H9 (cell line): ENCODE results near the gene ZNF783. TPM values are rescaled to one million over a fixed set of nuclear protein-coding genes. Genes with fewer than 3 reads are reported as not detected.

ENCODE experiments used
- DNase-seq: peaks from one replicate; pipeline ENCODE4 v3.0.0-alpha.2; 2017
- H2AFZ ChIP-seq: one replicate; pipeline ENCODE4 v1.6.1; 2013; ENCODE audit warnings: mild to moderate bottlenecking, low read length, control low read depth, moderate library complexity
- H2AK5ac ChIP-seq: 2 replicates; pipeline ENCODE4 v1.6.1; 2013; ENCODE audit warnings: low read length, control low read depth, mixed read lengths; ENCODE audit not compliant: insufficient read length
- H2BK120ac ChIP-seq: one replicate; pipeline ENCODE4 v1.6.1; 2013; ENCODE audit warnings: low read depth, mild to moderate bottlenecking, low read length, control low read depth, inconsistent platforms; ENCODE audit not compliant: poor library complexity, severe bottlenecking
- H2BK12ac ChIP-seq: 2 replicates; pipeline ENCODE4 v1.6.1; 2013; ENCODE audit warnings: low read length, control low read depth, mixed read lengths, low read depth; ENCODE audit not compliant: insufficient read length
- H2BK15ac ChIP-seq: 2 replicates; pipeline ENCODE4 v1.6.1; 2013; ENCODE audit warnings: low read depth, low read length, control low read depth
- H2BK20ac ChIP-seq: one replicate; pipeline ENCODE4 v1.6.1; 2013; ENCODE audit warnings: low read depth, mild to moderate bottlenecking, low read length, control low read depth, inconsistent platforms; ENCODE audit not compliant: poor library complexity, severe bottlenecking
- H2BK5ac ChIP-seq: 2 replicates; pipeline ENCODE4 v1.6.1; 2013; ENCODE audit warnings: low read length, control low read depth, mixed read lengths; ENCODE audit not compliant: insufficient read length
- H3K14ac ChIP-seq: 2 replicates; pipeline ENCODE4 v1.6.1; 2013; ENCODE audit warnings: low read length, control low read depth; ENCODE audit not compliant: insufficient read depth
- H3K18ac ChIP-seq: 2 replicates; pipeline ENCODE4 v1.6.1; 2013; ENCODE audit warnings: low read depth, mild to moderate bottlenecking, mixed read lengths, low read length, control low read depth; ENCODE audit not compliant: insufficient read length
- H3K23ac ChIP-seq: 2 replicates; pipeline ENCODE4 v1.6.1; 2013; ENCODE audit warnings: low read length, control low read depth, mixed read lengths, low read depth; ENCODE audit not compliant: insufficient read length
- H3K23me2 ChIP-seq: 2 replicates; pipeline ENCODE4 v1.6.1; 2013; ENCODE audit warnings: low read depth, mild to moderate bottlenecking, mixed read lengths, low read length, control low read depth; ENCODE audit not compliant: insufficient read length, poor library complexity, severe bottlenecking
- H3K27ac ChIP-seq: 2 replicates; pipeline ENCODE4 v1.5.1; 2013; ENCODE audit warnings: low read length, control low read depth, mixed read lengths, low read depth; ENCODE audit not compliant: insufficient read length
- H3K27me3 ChIP-seq: 2 replicates; pipeline ENCODE4 v1.6.1; 2013; ENCODE audit warnings: low read length, control low read depth, inconsistent platforms; ENCODE audit not compliant: insufficient read depth
- H3K4ac ChIP-seq: 2 replicates; pipeline ENCODE4 v1.6.1; 2013; ENCODE audit warnings: low read depth, mild to moderate bottlenecking, control low read depth, inconsistent platforms, low read length, moderate library complexity
- H3K4me1 ChIP-seq: 2 replicates; pipeline ENCODE4 v1.6.1; 2013; ENCODE audit warnings: low read length, control low read depth, inconsistent platforms; ENCODE audit not compliant: insufficient read depth
- H3K4me2 ChIP-seq: 2 replicates; pipeline ENCODE4 v1.6.1; 2013; ENCODE audit warnings: low read length, control low read depth, mixed read lengths; ENCODE audit not compliant: insufficient read length, insufficient read depth
- H3K56ac ChIP-seq: 2 replicates; pipeline ENCODE4 v1.6.1; 2013; ENCODE audit warnings: low read depth, mild to moderate bottlenecking, mixed read lengths, low read length, control low read depth; ENCODE audit not compliant: insufficient read length
- H3K79me1 ChIP-seq: 2 replicates; pipeline ENCODE4 v1.6.1; 2013; ENCODE audit warnings: low read depth, mild to moderate bottlenecking, moderate library complexity, low read length, control low read depth, inconsistent platforms; ENCODE audit not compliant: insufficient read depth, poor library complexity, severe bottlenecking
- H3K79me2 ChIP-seq: 2 replicates; pipeline ENCODE4 v1.6.1; 2013; ENCODE audit warnings: low read length, control low read depth, inconsistent platforms; ENCODE audit not compliant: insufficient read depth
- H3K9ac ChIP-seq: 2 replicates; pipeline ENCODE4 v1.6.1; 2013; ENCODE audit warnings: low read length, control low read depth, mixed read lengths; ENCODE audit not compliant: insufficient read length; ENCODE audit errors: extremely low read depth
- H3K9me3 ChIP-seq: one replicate; pipeline ENCODE4 v1.6.1; 2013; ENCODE audit warnings: low read depth, low read length, inconsistent platforms; ENCODE audit not compliant: control insufficient read depth
- H3T11ph ChIP-seq: one replicate; pipeline ENCODE4 v1.6.1; 2013; ENCODE audit warnings: mild to moderate bottlenecking, low read length, control low read depth, inconsistent platforms
- H4K20me1 ChIP-seq: one replicate; pipeline ENCODE4 v1.6.1; 2013; ENCODE audit not compliant: control insufficient read depth, insufficient read length, insufficient read depth
- H4K5ac ChIP-seq: 2 replicates; pipeline ENCODE4 v1.6.1; 2013; ENCODE audit warnings: low read depth, mild to moderate bottlenecking, mixed read lengths, low read length, control low read depth; ENCODE audit not compliant: insufficient read length
- H4K8ac ChIP-seq: replicated peaks from 2 replicates; pipeline ENCODE4 v1.6.1; 2013; ENCODE audit warnings: low read length, control low read depth, mixed read lengths, low read depth; ENCODE audit not compliant: insufficient read length
- H4K91ac ChIP-seq: 2 replicates; pipeline ENCODE4 v1.6.1; 2013; ENCODE audit warnings: low read depth, mild to moderate bottlenecking, moderate library complexity, mixed read lengths, low read length, control low read depth; ENCODE audit not compliant: insufficient read length
- H3K27ac Mint-ChIP-seq, 3 experiments: 2 replicates in 2 of 3; 3 replicates in 1 of 3; pipeline ENCODE4 v1.8.0; 2020 to 2021; ENCODE audit warnings: mixed read lengths in 3 of 3, mild to moderate bottlenecking in 1 of 3, moderate library complexity in 1 of 3
- H3K27me3 Mint-ChIP-seq: 2 replicates; pipeline ENCODE4 v1.8.0; 2021; ENCODE audit warnings: low read depth, mild to moderate bottlenecking, moderate library complexity, mixed read lengths
- H3K36me3 Mint-ChIP-seq, 3 experiments: 2 replicates in 2 of 3; 3 replicates in 1 of 3; pipeline ENCODE4 v1.8.0; 2020 to 2021; ENCODE audit warnings: low read depth in 3 of 3, mixed read lengths in 3 of 3; ENCODE audit not compliant: insufficient read depth in 1 of 3
- H3K4me1 Mint-ChIP-seq, 2 experiments: 2 replicates each; pipeline ENCODE4 v1.8.0; 2020; ENCODE audit warnings: mixed read lengths in 2 of 2
- H3K4me3 Mint-ChIP-seq, 2 experiments: 2 replicates in 1 of 2; 3 replicates in 1 of 2; pipeline ENCODE4 v1.8.0; 2020 to 2021; ENCODE audit warnings: mild to moderate bottlenecking in 2 of 2, mixed read lengths in 2 of 2, moderate library complexity in 1 of 2
- H3K9me3 Mint-ChIP-seq, 2 experiments: 2 replicates in 1 of 2; 3 replicates in 1 of 2; pipeline ENCODE4 v1.8.0; 2020; ENCODE audit warnings: mild to moderate bottlenecking in 2 of 2, mixed read lengths in 2 of 2, moderate library complexity in 1 of 2
- CTCF ChIP-seq: fragments of 200-600 bp; sonication (generic); conservative IDR thresholded peaks from 3 replicates; pipeline ENCODE4 v1.8.0; 2021; ENCODE audit warnings: antibody characterized with exemption, mild to moderate bottlenecking
- total RNA-seq: library from RNA; stranded (reverse); gene quantifications from 2 replicates; pipeline ENCODE4 v1.2.1, GENCODE V29; 2021

ZNF783 gene
- total RNA-seq, 1 experiment from 2014 or later: 13.6 TPM

- Histone ChIP-seq H2AFZ (no peak overlapping the region), H3K14ac (no peak overlapping the region), H4K8ac (no peak overlapping the region), H4K5ac (no peak overlapping the region), H3K4me2 (no peak overlapping the region), H3K27ac (no peak overlapping the region), H2AK5ac (no peak overlapping the region), H3K9ac (no peak overlapping the region), H2BK120ac (no peak overlapping the region), H3K23me2 (no peaks in the 10 kb centered on the region), H3K4ac (no peak overlapping the region), H3K23ac (no peak overlapping the region), H3K79me1 (no peaks in the 10 kb centered on the region), H4K91ac (no peak overlapping the region), H3K4me1 (no peaks in the 10 kb centered on the region), H2BK5ac (no peak overlapping the region), H3K9me3 (no peaks in the 10 kb centered on the region), H2BK15ac (no peak overlapping the region), H3K56ac (no peak overlapping the region), H3K18ac (no peak overlapping the region), H3T11ph (no peak overlapping the region), H4K20me1 (no peaks in the 10 kb centered on the region), H3K27me3 (no peaks in the 10 kb centered on the region), H2BK20ac (no peak overlapping the region), H2BK12ac (no peak overlapping the region), H3K79me2 (no peaks in the 10 kb centered on the region)
- peaks cover 7% of the 10 kb centered on the region for H3K27me3 Mint-ChIP-seq
- H3K9me3 Mint-ChIP-seq: peaks cover 22% of the 10 kb centered on the region in 2 experiments
- peaks cover 0 to 2% of the 10 kb centered on the region in 2 experiments; a peak in 1 of 4 replicates for H3K4me1 Mint-ChIP-seq
- TF ChIP-seq CTCF: no peak
- no peak overlapping the region for H3K4me3 Mint-ChIP-seq
- no peak overlapping the region for H3K27ac Mint-ChIP-seq
- peaks cover 2 to 5% (median 3%) of the 10 kb centered on the region in 3 experiments; a peak in 4 of 7 replicates for H3K36me3 Mint-ChIP-seq
- no peak for DNase-seq
Measured at GRCh38 chr7:149333321-149333717, 71.3 kb downstream of the ZNF783 start.
